Measurements from ENCODE around the gene CEP164. TPM values are rescaled to one million over a fixed set of nuclear protein-coding genes. Genes with fewer than 3 reads are reported as not detected.

CEP164 gene
- total and polyA plus RNA-seq, 10 of the 15 experiments (the other 5 are each of a cell fraction or from before 2014, with no cell fraction given) = 4.2 to 31.2 (median 20.2) TPM

GRCh38 chr11:117369534-117369933 is 41.9 kb downstream of the CEP164 start:
- ChIA-PET SMC1A (ENCODE audit: uncharacterized antibody, unreplicated experiment) (no interaction called here), CTCF (no interaction called here), RAD21 (ENCODE audit: unreplicated experiment) (no interaction called here), POLR2A (no interaction called here)
- in situ Hi-C loops (cut with MboI) = no loop called here
- TF ChIP-seq USF2 (IDR thresholded peaks at IDR 0.05; ENCODE audit: borderline replicate concordance, low read depth, low read length) (no peak), PAX5 (IDR thresholded peaks at IDR 0.05; ENCODE audit: borderline replicate concordance, low read depth, low read length) (no peak), EED (IDR thresholded peaks at IDR 0.05; ENCODE audit: low read depth) (no peak), ATF7 (IDR thresholded peaks at IDR 0.05; ENCODE audit: low read depth) (no peak), ZSCAN29 (IDR thresholded peaks at IDR 0.05) (no peak), SUPT20H (IDR thresholded peaks at IDR 0.05; ENCODE audit: borderline replicate concordance, control insufficient read depth, low read depth, low read length) (no peak), RAD51 (IDR thresholded peaks at IDR 0.05) (no peak), FOS (IDR thresholded peaks at IDR 0.05; ENCODE audit: borderline replicate concordance, extremely low read depth, insufficient read length) (no peak), NR2C1 (IDR thresholded peaks at IDR 0.05) (no peak), MTA3 (IDR thresholded peaks at IDR 0.05; ENCODE audit: borderline replicate concordance, low read length) (no peak), SMAD1 (IDR thresholded peaks at IDR 0.05; ENCODE audit: low read depth, partially characterized antibody) (no peak), E4F1 (IDR thresholded peaks at IDR 0.05; ENCODE audit: borderline replicate concordance, partially characterized antibody) (no peak), PBX3 (IDR thresholded peaks at IDR 0.05; ENCODE audit: insufficient replicate concordance, low read depth, low read length) (no peak), ZNF24 (IDR thresholded peaks at IDR 0.05) (no peak)
- Histone ChIP-seq H3K9me3 (replicated peaks; ENCODE audit: control insufficient read depth, insufficient read depth, low read length) (no peaks in the 10 kb centered on the region), H3K27me3 (replicated peaks in 1 of 2; ENCODE audit: control insufficient read depth in 2 of 2, insufficient read depth in 2 of 2, low read length in 1 of 2) (no peaks in the 10 kb centered on the region), H4K20me1 (ENCODE audit: control insufficient read depth, insufficient read depth) (no peaks in the 10 kb centered on the region), H3K79me2 (ENCODE audit: control insufficient read depth, insufficient read depth, low read length) (no peaks in the 10 kb centered on the region), H2AFZ (ENCODE audit: control insufficient read depth, low read depth, low read length) (no peak overlapping the region), H3K36me3 (ENCODE audit: control insufficient read depth in 2 of 2, insufficient read depth in 2 of 2, low read length in 1 of 2) (peaks cover 4% of the 10 kb centered on the region in 2 experiments), H3K27ac (ENCODE audit: control insufficient read depth, insufficient read depth) (no peak overlapping the region), H3K4me3 (no peak overlapping the region), H3K9ac (ENCODE audit: control insufficient read depth, insufficient read depth, low read length) (no peak overlapping the region), H3K4me2 (ENCODE audit: control insufficient read depth, insufficient read depth) (no peak overlapping the region), H3K4me1 (ENCODE audit: control insufficient read depth, insufficient read depth, low read length) (no peaks in the 10 kb centered on the region)
- no TSS peak for BruUV-seq (replicated peaks)
- WGBS (ENCODE audit: insufficient coverage, insufficient replicate concordance, low lambda C conversion rate, missing lambda C conversion rate) = 88% methylated on average over 1 of the region's 1 CpG
- intact Hi-C loops (cut with micrococcal nuclease; ENCODE audit: unreplicated experiment) = no loop called here
- no peak for FAIRE-seq
- ATAC-seq = no peak
- no peak for DNase-seq (ENCODE audit: low read depth, low spot score)

Data from GM12878 (cell line).